HuH-7 (cell line): ENCODE data around the gene TMEM272.

Experiments used
- DNase-seq: peaks from one replicate; pipeline ENCODE4 v3.0.0; 2011; ENCODE audit warnings: low spot score

The TMEM272 gene

DNA sequence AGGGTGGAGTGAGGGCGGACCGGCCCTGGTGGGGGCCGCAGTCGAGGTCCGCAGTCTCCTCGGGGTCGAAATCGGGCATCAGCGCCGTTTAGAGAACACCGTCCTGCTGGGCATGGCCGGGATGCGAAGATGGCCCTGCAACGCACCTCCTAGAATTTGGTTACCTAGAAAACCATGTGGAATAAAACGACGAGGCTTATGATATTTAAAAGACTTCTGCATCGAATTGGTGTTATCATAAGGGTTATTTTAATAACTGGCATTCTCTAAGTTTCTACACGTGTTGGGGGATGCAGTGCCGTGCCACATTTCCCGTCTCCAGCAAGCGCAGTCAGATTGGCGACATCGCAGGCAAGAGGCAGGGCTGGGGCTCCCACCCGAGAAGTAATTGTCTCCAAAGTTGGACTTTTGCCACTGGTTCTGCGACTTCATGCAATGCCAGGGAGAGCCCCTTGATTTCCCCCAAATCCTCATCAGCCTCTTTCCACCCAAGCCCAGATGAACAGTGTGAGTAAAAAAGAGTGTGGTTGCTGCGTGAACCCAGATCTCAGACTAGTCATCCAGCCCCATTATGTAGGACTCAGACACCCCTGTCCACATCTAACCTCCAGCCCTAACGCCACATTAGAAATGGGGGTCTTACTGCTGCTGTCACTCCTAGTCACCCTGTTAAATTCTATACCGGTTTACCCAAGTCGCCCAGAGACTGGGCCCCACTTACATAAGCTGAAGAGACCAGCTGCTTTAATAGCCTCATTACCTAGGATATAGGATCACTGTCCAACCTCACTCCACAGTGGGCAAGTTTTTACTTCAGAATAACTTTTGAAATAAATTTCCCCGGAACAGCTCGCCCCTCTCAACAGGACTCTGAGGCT is 40.4 kb downstream of the TMEM272 start:
- no peak for DNase-seq

DNA sequence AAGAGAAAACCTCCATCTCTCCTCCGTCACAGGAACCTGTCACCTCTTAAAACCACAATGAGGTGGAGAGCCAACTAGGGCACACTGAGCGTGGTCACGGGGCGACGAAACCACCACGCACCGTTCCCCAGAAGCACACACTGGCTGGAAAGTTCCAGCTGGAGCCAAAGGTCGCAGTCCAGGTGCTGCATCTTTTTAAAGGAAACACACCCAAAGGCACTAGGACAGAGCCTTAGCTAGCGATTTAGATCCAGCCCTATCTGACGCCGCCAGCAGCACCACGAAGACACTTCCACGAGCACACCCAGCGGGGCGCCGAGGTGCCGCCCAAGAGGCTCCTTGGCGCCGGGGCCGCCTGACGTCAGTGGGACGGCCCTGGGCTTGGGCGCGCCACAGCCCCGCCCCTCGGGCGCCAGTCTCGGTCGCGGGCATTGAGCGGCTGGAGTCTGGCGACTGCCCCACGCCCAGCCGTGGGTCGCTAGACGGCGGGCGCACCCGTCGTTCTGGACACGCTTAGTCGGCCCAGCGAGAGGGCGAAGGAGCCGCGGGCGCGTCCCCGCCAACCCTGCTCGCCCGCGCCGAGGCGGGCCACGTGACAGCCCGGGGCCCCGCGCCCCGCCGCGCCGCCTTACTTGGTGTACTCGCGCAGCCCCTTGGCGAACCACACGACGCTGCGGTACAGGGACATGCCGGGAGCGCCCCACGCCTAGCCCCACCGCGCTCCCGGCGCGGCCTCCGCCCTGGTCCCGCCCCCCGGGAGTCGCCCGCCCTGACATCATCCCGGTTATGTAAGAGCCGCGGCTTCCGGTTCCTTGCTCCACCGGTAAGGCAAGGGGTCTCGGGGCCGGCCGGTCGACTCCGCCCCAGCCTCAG is 41.3 kb downstream of the TMEM272 start, which contains the start of gene DHRS12:
Gene DHRS12 (minus strand): TSS at position 742 of the 873 bp plus-strand sequence. CDS start 4,504 bp downstream, outside the sequence.
- peak; percentile 82 for DNase-seq

DNA sequence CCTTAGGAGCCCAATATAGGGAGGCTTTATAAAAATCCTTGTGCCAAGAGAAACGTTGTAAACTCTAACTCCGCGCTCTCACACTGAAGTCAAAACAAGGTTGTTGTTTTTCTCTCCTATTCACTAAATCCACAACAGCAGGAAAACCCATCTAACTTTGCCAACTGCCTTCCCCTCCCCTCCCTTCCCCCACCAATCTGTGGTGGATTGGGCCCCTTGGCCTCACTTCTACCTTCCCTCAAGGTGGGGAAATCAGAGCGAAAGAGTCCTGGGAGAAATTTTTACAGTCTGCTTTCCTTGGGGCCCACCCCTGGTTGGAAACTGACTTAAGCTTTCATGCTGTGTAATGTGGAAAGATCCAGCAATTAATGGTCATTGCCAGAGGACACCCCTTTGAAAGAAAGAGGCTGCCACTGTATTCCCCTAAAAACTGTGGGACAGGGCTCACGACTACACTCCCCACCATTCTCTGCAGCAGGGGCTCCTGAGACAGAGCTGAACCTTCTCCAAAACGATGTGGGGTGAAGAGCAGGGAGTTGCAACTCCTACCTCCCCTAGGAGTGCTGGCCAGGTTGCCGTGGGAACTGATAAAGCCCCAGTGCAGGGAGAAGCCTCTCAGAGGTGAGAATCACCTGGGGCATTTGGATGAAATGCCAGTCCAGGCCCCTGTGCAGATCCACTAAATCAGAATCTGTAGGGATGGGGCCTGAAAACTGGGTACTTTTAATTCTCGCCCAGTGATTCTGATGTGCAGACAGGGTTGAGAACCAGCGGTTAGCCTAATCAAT is 42.2 kb downstream of the TMEM272 start:
- DNase-seq: no peak

- no peak for DNase-seq
Measured at GRCh38 chr13:51801631-51802099, 43.3 kb downstream of the TMEM272 start.

- no peak for DNase-seq
Measured at GRCh38 chr13:51800486-51800885, 44.5 kb downstream of the TMEM272 start.

DNA sequence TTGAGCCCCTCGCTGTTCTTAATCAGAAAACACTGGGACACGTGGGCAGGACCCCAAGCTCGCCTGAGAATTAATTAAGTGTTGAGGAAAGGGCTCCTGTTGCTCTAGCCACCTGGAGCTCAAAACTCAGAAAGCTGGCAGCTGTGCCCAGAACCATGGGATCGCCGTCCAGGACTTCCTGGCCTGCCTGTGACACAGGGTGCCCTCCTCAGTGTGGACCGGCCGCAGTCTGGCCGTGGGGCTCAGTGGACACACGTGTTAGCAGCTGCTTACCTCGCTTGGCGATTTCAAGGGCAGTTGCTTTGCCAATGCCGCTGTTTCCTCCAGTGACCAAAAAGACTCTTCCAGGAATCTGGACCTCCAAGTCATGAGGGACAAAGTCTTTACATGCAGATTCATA is 45.7 kb downstream of the TMEM272 start:
- DNase-seq: no peak

DNA sequence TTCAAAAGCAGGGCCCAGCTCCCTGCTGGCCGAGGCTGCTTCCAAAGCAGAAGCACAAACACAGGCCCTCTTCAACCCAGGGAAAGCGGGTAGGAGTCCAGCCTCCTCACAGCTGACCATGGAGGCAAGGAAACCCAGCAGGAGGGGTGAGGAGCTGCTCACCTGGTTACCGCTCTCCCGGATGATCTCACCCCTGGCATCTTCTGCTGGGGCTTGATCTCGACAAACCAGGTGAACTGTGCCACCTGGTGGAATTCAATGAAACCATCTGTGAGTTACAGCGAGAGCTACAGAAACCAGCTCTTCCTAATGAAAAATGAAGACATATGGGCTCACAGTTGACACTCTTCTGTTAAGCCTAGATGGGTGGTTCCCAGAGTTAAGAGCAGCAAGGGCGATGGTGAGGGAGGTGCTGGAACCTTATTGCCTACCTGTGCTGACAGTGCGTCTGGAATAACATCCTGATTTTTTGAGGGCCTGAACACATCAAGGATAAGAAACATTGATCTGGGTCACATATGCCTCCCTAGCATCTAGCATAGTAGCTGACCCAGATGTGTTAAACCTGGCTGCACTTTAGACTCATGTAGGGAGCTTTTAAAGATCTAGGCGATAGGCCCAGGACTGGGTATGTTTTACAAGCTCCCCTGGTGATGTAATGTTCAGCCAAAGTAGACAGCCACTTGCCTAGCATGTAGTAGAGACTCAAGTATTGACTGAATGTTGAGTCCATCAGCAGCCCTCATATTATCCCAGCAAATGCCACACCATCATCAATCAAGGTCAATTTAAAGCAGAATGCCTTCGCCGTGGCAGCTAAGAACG is 47.1 kb downstream of the TMEM272 start:
- peak; percentile 67 for DNase-seq

DNA sequence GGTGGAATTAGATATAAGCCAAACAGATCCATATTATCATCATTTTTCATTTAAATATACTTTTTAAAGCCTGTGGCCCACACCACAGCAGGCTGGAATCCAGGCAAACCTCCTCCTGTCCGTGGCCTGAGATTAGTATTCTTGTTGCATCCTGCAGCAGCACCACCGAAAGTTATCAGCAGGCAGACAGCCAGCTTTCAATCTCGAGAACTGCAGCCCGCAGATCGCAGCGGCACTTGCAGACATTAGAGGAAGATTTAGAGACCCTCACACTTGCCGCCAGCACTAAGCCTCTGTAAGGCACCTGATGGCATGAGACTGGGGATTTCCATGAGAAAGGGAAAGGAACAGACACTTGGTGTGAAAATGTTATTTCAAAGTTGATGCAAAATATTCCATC is 48.4 kb downstream of the TMEM272 start:
- no peak for DNase-seq

GRCh38 chr13:51795419-51795818 is 49.6 kb downstream of the TMEM272 start:
- DNase-seq: no peak

- DNase-seq: no peak
Measured at GRCh38 chr13:51794964-51795363, 50.0 kb downstream of the TMEM272 start.

- DNase-seq: no peak
Measured at GRCh38 chr13:51793570-51794271, 51.3 kb downstream of the TMEM272 start.

DNA sequence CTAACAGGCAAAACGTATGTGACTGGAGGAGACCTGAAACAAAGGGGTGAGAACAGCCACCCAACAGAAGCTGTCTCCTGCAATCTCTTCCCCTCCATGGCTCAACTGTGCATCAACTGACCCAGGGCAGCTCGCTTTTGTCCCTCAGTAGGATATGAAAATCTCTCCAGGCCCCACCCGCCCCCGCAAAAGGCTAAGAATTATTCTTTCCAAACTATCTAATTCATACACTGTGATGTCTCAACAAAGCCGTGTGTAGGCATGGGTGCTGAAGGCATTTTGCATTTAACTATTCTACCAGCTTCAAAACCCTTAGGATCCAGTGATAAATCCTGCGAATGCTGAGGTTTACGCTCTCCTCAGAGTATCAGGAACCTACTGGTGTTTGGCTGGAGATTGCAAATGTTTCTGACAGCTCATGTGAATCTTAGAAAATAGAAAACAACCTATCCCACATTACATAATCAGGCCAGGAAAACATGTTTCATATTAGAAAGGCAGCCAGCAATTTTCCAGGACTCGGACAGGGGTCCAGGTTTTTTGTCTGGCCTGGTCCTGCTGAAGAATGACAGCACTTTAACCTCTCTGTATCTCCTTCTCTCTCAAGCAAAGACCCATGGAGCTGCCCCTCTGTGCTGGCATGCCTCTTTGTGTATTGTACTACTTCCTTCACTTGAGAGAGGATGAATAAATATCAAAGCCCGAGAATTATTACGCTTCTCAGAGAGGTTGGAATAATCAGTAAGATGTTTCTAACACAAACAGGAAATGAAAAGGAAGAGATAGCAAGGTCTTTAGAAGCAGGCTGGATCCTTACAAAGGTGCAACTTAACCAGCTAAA is 58.3 kb downstream of the TMEM272 start:
- DNase-seq: no peak

DNA sequence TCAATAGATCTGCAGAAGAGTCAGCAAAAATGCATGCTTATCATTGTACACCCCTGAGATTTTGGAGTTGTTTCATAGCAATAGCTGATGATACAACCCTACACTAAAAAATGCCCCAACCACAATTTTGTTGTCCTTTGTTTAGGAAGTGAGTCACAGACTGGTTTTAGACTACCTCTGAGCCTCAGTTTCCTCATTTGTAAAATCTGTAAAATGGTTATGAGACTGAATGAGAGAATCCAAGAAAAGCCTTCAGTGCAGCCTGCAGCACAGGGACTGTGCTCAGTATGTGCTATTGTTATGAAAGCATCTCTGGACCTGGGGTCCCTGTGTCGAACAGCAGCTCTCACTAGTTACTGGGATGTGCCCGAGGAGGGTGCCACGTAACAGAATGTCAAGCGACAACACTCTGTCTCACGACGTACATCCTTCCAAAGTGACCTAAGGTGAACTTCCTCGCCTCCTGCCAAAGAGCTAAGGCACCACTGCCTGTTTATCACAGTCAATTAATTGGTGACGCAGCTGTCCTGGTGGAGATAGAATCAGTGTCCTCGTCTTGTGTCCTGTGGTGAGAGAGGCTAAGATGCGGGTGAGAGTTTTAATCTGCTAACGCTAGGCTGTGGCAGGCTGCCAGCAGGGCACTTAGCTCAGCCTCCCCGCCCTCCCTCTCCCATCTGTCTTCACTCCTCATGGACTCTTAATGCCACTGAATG is 59.1 kb downstream of the TMEM272 start:
- DNase-seq: no peak

DNA sequence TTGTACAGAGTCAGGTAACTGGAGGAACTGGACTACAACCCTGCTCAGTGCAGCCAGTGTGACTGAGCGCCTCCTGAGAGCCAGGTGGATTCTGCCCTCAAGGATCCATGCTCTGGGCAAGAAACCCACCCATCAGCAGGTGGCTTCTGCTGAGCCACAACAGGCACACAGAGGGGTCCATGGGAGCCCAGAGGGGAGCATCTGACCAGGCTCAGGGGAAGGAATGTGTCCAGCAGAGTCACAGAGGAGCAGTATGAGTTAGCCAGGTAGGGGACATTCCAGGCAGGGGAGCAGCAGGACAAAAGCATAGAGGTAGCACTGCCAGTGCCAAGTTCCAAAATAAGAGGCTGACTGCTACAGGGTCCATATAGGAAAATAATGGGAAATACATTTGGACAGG is 60.9 kb downstream of the TMEM272 start:
- no peak for DNase-seq

- no peak for DNase-seq
Measured at GRCh38 chr13:51783428-51784094, 61.4 kb downstream of the TMEM272 start.

- DNase-seq: no peak
Measured at GRCh38 chr13:51782026-51782710, 62.8 kb downstream of the TMEM272 start.

DNA sequence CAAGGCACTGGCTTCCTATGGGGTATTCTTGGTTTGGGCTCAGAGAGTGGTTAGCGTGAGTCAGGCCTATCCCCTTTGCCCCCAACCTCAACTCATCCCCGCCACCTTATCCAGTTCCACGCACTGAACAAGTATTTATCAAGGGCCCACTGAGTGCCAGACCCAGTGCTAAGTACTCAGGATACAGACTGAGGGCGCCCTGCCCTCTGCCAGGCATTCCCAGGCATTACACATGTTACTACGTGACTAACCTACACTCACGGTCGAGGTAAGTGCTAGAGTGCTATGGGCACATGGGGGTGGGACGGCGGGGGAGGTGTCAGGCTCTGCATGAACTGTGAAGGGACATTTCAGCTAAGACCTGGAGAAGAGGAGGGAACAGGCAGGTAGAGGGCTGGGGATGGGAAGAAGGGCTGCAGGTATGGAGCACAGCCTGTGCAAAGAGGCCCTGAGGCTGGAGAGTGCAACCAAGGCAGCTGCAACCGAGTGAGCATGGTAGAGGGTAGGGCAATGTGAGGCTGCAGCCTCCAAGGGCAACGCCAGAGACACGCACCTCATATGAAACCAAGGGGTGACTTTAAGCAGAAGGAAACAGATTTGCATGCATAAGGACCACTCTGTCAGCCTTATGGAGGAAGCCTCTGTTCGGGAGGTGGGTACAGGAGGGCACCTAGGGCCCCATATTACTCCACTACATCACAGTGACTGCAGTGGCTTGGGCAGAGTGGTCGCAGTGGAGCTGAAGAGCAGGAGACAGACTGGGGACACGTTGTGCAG is 63.5 kb downstream of the TMEM272 start:
- peak; percentile 31 for DNase-seq
